ENCODE data around the gene CFTR.
"Not testable (repeated sequence)": the region's sequence is repeated elsewhere in the genome, so short reads cannot be mapped to it uniquely, and the experiment has no call there.

CFTR gene

DNA sequence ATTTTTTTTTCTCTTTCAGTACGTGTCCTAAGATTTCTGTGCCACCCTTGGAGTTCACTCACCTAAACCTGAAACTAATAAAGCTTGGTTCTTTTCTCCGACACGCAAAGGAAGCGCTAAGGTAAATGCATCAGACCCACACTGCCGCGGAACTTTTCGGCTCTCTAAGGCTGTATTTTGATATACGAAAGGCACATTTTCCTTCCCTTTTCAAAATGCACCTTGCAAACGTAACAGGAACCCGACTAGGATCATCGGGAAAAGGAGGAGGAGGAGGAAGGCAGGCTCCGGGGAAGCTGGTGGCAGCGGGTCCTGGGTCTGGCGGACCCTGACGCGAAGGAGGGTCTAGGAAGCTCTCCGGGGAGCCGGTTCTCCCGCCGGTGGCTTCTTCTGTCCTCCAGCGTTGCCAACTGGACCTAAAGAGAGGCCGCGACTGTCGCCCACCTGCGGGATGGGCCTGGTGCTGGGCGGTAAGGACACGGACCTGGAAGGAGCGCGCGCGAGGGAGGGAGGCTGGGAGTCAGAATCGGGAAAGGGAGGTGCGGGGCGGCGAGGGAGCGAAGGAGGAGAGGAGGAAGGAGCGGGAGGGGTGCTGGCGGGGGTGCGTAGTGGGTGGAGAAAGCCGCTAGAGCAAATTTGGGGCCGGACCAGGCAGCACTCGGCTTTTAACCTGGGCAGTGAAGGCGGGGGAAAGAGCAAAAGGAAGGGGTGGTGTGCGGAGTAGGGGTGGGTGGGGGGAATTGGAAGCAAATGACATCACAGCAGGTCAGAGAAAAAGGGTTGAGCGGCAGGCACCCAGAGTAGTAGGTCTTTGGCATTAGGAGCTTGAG is at the start of gene CFTR:
CFTR (plus strand) TSS at position 801 of the 830 bp plus-strand sequence. CDS start 70 bp downstream, outside the sequence.
- H3K4me3 ChIP-seq (ENCODE audit: low read depth, low read length), result peak within 1 kb of the TSS; percentile 65

DNA sequence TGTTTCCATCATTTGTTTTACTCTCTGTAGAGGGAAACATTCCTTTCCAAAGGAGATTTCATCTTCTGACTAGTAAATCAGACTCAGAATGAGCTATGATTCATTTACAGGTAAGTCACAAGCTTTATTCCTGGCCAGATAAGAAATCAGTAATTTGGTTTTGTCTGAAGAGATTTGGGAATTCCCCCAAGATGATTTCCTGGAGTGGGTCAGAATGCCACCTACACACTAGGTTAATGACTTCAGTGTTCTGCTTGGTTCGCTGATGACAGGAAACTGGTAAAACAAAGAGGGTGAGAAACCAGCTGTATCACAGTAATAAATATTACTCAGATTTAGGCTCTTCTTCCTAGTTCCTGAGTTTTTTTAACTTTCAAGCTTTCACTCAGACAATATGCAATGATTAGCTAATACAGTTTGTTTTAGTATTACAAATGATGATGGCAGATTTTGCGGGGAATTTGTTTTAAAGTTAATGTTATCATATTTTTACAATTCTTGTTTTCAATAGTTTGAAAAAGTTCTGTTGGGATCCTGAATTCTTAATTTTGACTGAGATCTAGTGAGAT is 44.3 kb upstream of the CFTR start:
- no peak overlapping the region for H3K4me3 ChIP-seq (ENCODE audit: low read depth, low read length)

DNA sequence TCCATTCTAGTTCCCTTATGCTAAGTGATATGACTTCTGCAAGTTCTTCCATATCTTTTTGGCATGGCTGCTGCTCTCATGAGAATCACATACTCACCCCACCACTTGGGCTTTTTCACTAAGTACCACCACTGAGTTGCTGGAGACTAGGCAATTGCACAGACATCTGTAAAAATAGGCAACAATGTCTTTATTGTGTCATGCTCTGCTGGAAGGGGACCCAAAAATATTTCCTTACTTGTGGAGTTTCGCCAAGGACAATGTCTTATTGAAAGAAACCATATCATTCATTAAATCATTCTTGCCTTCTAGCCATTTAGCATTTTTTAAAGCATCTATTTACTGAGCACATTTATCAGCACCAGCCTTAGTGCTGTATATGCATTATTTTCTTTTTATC is 35.2 kb upstream of the CFTR start:
- no peak overlapping the region for H3K4me3 ChIP-seq (ENCODE audit: low read depth, low read length)

DNA sequence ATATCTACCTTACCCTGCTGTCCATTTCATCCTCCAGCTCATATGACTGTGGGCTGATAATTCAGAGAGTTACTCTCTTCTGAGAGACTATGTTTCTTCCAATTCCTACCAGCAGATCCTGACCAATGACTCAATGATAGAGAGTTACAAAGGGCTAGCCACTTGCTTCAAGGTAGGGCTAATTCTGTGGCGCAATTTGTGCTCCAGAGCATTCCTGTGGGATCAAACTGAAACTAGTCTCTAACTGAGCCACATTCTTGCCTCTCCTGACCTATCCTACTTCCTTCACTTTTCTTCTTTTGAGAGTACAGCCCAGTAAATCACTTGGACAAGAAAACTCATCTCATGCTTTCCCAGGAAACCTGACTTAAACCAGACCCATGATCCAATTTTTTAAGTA is 34.6 kb upstream of the CFTR start:
- no peak overlapping the region for H3K4me3 ChIP-seq (ENCODE audit: low read depth, low read length)

DNA sequence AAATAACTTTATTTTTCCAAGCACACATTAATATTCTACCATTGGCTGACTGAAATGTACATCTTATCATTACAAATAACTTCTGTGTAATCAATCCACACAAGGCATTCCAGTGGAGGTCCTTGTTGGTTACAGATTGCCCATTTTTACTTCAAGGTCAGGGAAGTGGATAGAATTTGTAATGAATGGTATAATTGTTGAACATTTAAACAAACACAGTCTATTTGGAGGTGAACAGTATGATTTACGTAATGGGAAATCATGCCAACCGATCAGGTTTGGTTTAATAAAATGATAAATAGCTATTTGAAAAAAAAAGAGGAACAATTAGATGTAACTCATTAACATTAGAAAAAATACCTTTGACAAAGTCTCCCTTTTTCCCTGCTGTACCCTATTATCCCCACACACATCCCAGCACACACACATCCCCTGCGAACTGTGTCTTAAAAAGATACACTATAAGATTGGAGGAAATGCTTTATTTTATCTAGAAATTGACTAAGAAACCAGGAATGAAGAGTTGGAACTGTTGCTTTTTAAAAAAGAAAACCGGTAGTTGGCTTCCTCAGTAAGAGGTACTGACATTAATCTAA is 33.5 kb upstream of the CFTR start:
- no peak overlapping the region for H3K4me3 ChIP-seq (ENCODE audit: low read depth, low read length)

DNA sequence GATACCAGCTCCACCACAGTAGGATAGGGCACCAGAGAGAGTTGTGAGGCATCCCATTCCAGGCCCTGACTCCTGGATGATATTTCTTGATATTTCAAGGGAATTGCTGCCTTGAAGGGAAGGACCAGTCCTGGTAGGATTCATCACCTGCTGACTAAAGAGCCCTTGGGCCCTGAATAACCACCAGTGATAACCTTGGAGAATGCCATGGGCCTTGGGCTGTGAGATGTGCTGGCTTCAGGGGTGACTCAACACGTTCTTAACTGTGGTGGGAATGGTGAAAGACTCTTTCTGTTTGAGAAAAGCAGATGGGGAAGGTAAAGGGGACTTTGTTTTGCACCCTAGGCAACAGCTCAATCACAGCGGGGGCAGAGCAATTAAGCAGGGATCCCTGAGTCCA is 31.2 kb upstream of the CFTR start:
- no peak overlapping the region for H3K4me3 ChIP-seq (ENCODE audit: low read depth, low read length)

DNA sequence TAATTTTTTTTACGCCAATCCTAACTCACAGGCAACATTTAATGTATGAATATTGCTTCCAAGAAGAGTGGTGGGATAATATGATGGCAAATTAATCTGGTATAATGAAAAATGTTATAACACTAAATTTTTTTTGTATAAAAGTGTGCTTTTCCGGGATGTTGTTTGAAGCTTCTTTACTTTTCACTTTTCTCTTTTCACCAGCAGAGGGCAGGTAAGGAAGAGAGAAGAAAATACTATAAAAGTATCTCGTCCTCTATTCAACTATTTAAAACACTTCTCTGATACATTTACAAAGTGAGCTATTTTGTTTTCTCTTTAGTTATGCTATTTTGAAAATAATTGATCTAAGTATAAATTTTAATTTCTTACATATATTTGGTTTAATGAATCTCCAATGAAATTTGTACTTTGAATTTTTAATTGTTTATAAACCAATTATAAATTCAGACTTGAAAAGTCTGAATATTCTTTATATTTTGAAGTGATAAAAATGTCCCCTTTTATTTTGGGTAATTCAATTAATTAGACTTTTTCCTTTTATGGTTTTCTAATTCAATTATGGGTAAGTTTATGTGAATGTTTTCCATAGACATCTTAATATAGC is 20.7 kb upstream of the CFTR start:
- H3K4me3 ChIP-seq (ENCODE audit: low read depth, low read length), result no peak overlapping the region

DNA sequence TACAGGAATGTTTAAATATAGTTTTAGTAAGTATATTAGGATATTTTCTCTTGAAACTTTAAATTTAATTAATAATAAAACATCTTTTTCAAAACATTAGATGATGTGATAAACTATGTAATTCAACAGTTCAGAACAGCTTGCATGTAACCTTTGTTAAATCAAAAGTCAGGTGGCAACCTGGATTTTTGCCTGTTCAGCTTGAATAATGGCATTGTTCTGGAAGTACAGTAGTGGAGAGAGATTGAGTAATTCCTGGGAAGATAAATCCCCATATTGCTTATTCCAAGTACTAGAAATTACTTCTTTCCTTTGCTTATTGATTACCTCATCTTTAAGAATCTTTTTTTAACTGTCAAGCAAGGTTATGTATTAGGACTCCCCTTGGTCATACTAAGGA is 20.1 kb upstream of the CFTR start:
- H3K4me3 ChIP-seq (ENCODE audit: low read depth, low read length), result no peak overlapping the region

DNA sequence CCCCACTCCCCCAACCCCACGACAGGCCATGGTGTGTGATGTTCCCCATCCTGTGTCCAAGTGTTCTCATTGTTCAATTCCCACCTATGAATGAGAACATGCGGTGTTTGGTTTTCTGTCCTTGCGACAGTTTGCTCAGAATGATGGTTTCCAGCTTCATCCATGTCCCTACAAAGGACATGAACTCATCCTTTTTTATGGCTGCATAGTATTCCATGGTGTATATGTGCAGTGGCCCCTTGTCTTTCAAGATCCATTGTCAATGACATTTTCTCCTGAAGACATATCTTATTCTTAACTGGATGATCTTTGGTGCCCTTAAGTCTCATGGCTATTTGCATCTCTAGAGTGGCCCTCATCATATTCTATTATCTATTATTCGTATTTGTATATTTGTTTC is 19.0 kb upstream of the CFTR start:
- H3K4me3 ChIP-seq (ENCODE audit: low read depth, low read length), result not testable (repeated sequence)

DNA sequence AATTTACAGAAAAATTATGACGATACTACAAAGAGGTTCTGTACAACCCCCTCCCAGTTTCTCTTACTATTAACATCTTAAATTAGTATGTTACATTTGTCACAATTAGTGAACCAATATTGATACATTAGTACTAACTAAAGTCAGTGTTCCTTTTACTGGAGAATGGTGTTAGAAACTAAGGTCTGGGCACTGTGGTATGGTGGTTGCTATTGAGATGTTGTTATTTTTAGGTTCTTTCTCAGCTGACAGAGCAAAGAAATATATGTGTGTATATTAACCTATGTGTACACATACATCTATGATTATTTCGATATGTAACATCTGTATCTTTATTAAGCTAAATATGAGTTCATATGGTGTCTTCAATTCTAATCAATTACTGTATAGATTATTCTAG is 11.7 kb upstream of the CFTR start:
- no peak overlapping the region for H3K4me3 ChIP-seq (ENCODE audit: low read depth, low read length)

DNA sequence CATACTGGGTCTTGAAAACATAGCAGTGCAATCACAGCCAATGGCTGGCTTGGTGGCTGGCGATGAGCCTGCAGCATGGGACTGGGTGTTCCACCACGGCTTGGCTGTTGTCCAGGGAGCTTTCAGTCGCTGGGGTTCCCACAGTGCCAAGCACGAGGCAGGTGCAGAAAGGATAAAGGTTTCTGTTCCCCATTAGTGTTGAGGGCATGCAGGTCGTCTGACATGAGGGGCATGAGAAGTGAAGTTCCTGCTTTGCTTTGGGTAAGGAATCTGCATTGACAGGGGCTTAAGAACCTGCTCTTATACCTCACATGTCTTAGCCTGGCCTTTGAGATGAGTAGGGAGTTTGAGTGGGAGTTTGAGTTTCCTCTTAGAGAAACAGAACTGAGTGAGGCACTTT is 9.0 kb upstream of the CFTR start:
- no peak overlapping the region for H3K4me3 ChIP-seq (ENCODE audit: low read depth, low read length)

DNA sequence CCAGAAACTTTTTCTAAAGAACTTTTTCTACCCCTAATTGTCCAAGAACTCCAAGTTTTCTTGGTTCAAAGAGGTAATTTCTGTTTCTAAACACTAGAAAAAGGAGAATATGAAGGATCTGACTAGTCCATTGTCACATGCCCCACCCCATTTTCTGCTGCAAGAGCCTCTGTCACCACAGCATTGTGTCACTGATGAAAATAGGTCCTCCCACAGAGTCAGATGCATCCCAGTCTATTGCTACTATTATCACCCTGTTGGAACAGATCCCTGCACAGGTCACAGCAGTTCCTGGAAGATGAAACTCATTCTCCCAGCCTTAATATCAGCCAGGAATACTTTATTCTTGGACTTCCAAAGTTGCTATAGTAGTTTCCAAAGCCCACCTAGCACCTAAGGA is 7.5 kb upstream of the CFTR start:
- no peak overlapping the region for H3K4me3 ChIP-seq (ENCODE audit: low read depth, low read length)

DNA sequence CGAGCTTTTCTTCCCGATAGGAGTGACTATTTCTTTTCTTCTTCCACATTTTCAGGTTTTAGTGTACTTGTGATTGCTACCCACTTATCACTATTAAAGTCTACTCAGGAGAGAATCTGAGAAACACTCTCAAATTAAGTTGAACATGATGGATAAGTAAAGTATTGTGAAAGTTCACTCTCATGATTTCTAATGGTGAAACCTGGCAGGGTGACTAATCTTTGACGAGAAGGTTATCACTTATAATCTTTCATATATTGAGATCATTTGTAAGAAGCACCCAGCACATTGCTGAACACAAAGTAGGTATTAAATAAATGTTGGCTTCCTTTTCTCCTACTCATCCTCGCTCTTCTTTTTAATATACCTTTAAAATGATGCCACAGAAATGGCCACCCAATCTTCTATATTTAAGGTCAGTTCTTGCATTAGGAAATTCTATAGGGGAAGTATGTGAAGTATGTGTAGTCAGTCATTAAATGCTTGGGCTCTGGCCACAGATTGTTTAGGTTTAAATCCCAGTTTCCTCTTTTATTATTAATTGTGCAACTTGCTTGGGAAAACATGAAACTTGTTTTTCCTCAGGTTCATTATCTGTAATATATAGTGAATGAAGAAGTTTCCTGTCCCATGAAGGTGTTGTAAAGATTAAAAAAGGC is 3.1 kb upstream of the CFTR start:
- no peak overlapping the region for H3K4me3 ChIP-seq (ENCODE audit: low read depth, low read length)

DNA sequence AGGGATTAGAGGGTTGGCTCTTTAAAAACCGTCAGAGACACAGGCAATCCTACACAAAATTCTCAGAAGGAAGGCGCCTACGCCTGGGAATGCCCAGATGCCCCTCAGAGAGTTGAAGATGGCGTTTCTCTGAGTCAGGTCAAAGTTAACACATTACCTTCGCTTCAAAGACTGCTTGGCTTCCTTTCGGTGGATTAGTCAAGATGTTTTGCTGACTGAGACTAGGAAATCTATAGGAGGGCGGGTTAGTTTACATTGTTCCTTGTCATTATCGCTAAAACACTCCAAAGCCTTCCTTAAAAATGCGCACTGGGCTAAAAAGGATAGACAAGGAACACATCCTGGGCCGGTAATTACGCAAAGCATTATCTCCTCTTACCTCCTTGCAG is 995 bp upstream of the CFTR start:
- H3K4me3 ChIP-seq (ENCODE audit: low read depth, low read length), result peak overlapping the region; percentile 65

DNA sequence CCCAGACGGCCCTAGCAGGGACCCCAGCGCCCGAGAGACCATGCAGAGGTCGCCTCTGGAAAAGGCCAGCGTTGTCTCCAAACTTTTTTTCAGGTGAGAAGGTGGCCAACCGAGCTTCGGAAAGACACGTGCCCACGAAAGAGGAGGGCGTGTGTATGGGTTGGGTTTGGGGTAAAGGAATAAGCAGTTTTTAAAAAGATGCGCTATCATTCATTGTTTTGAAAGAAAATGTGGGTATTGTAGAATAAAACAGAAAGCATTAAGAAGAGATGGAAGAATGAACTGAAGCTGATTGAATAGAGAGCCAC is 184 bp downstream of the CFTR start:
- peak overlapping the region; percentile 65 for H3K4me3 ChIP-seq (ENCODE audit: low read depth, low read length)

DNA sequence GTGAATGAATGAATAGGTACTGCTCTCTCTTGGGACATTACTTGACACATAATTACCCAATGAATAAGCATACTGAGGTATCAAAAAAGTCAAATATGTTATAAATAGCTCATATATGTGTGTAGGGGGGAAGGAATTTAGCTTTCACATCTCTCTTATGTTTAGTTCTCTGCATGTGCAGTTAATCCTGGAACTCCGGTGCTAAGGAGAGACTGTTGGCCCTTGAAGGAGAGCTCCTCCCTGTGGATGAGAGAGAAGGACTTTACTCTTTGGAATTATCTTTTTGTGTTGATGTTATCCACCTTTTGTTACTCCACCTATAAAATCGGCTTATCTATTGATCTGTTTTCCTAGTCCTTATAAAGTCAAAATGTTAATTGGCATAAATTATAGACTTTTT is 1.2 kb downstream of the CFTR start:
- H3K4me3 ChIP-seq (ENCODE audit: low read depth, low read length), result no peak overlapping the region

DNA sequence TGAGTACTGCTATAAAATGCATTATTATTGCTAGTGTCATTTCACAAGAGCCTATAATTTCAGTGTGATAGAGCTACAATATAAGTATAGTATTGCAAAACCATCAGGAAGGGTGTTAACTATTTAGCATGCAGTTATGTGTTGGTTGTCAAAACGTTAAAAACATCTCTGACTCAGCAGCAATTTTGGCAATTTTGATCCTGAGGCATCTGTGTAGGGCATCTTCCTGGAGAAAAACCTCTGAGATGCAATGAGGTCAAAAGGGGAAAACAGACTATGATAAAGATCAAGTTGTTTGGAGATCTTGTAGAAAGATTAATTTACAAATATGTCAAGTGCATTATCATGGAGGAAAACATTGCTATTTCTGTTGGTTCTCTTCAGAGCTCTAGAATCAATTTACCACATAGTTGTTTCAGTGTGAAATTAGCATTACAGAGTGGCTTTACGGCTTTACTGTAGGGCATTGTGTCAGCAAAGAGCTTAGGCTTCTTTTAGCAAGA is 5.3 kb downstream of the CFTR start:
- no peak overlapping the region for H3K4me3 ChIP-seq (ENCODE audit: low read depth, low read length)

DNA sequence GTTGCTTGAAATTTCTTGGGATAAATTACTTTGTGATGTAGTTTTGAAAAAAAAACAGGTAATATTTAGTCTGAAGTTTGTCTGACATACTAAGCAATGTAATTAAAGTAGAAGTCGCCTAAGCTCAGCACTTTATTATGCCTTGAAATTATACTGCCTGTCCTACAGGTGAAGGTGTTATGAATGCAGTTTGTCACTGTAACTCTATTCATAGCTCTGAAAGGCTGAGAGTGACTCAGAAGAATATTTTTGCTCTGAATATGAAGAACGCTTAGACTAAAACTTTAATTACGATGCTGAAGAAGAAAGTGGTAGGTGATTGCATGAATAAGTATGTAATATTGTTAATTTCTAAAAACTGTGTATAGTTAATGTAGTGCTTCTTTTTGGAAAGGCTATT is 9.2 kb downstream of the CFTR start:
- H3K4me3 ChIP-seq (ENCODE audit: low read depth, low read length), result no peak overlapping the region

DNA sequence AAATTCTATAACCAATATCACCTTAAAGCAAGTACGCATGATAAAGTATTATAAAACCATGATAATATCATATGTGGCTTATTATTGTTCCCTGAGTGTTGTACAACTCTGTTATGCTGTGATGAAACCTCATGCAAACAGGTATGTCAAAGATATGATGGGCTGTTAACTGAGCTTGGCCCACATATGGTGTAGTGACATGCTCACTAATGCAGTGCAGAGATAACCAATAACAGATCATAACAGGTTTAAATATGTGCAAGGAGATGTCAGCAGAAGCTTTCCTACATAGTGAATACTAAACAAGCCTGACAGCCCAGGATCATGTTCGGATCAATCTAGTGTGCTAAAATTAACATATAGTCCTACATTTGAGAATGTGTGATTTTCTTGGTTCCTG is 9.6 kb downstream of the CFTR start:
- no peak overlapping the region for H3K4me3 ChIP-seq (ENCODE audit: low read depth, low read length)

DNA sequence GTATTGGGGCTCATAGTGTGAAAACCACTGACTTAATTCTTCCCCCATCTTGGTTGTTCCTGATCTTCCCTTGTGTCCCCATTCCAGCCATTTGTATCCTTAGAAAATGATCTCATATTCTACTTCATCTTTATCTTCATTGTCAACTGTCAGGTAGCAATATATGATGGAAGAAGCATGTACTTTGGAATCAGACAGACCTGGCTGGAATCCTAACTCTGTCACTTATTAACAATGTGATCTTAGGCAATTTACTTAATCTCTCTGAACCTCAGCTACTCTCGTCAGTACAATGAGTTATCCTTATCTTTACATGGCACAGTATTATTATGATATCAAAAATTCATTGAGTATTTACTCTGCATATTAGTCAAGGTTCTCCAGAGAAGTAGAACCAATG is 10.1 kb downstream of the CFTR start:
- H3K4me3 ChIP-seq (ENCODE audit: low read depth, low read length), result no peak overlapping the region

DNA sequence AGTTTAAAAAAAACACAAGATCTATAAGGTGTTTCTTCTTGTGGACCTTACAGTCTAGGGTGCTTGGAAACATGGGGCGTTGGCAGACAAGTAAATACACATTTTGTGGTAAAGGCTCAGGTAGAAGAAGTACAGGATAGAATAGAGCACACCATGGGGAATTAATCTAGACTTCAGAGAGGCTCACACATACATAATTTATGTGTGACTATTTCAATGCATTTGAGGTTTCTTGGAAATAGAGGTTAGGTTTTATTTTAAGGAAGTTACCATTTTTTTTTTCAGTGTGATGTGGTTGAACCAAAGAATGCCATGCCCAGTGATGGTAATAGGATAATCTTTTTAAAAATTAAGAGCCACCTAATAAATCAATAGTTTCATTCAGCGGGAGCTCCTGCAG is 12.8 kb downstream of the CFTR start:
- H3K4me3 ChIP-seq (ENCODE audit: low read depth, low read length), result no peak overlapping the region

DNA sequence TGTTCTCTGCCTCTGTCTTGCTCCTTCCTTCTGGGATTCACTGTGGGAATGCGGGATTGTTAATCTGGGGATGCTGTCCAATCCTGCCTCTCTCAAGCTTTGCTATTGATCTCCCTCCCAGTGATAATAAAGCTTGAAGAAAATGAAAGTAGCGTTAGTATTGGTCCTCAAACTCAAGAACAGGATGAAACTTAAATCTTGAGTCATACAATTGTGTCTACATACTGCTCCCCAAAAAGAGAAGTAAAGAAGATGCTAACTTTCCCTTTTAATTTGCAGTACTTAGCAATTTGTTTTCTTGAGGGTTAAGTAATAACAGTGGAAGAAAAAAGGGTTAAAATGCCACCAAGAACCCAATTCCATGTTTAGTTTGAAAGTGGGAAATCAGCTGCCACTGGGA is 13.6 kb downstream of the CFTR start:
- H3K4me3 ChIP-seq (ENCODE audit: low read depth, low read length), result no peak overlapping the region

Data from iPS-11a (cell line).